GM23248 (cell line): ENCODE results near the gene PAPPA. TPM values are rescaled to one million over a fixed set of nuclear protein-coding genes. Genes with fewer than 3 reads are reported as not detected.

Source experiments
- DNase-seq: peaks from one replicate; pipeline ENCODE4 v3.0.0-alpha.2; 2015
- H2AFZ ChIP-seq: fragments of 200-600 bp; sonication (generic); 2 replicates; pipeline ENCODE4 v1.6.1; 2016; ENCODE audit warnings: antibody characterized with exemption
- H3F3A ChIP-seq: fragments of 200-600 bp; sonication (generic); 2 replicates; pipeline ENCODE4 v1.6.1; 2016; ENCODE audit warnings: mild to moderate bottlenecking, antibody characterized with exemption, mixed run types; ENCODE audit not compliant: insufficient read depth
- H3K27ac ChIP-seq: fragments of 200-600 bp; sonication (generic); 2 replicates; pipeline ENCODE4 v1.5.1; 2016; ENCODE audit warnings: mild to moderate bottlenecking
- H3K27me3 ChIP-seq: fragments of 200-600 bp; sonication (generic); replicated peaks from 2 replicates; pipeline ENCODE4 v1.6.1; 2016; ENCODE audit warnings: mild to moderate bottlenecking; ENCODE audit not compliant: insufficient read depth
- H3K36me3 ChIP-seq: fragments of 200-600 bp; sonication (generic); 2 replicates; pipeline ENCODE4 v1.6.1; 2016; ENCODE audit warnings: low read depth, mild to moderate bottlenecking
- H3K4me1 ChIP-seq: fragments of 200-600 bp; sonication (generic); 2 replicates; pipeline ENCODE4 v1.6.1; 2016; ENCODE audit warnings: mild to moderate bottlenecking; ENCODE audit not compliant: insufficient read depth
- H3K4me2 ChIP-seq: fragments of 200-600 bp; sonication (generic); one replicate; pipeline ENCODE4 v1.6.1; 2016; ENCODE audit warnings: mild to moderate bottlenecking; ENCODE audit not compliant: unreplicated experiment
- H3K4me3 ChIP-seq: fragments of 200-600 bp; sonication (generic); 2 replicates; pipeline ENCODE4 v1.5.1; 2016; ENCODE audit warnings: mild to moderate bottlenecking
- H3K79me2 ChIP-seq: fragments of 200-600 bp; sonication (generic); 2 replicates; pipeline ENCODE4 v1.6.1; 2016; ENCODE audit warnings: mild to moderate bottlenecking; ENCODE audit not compliant: insufficient read depth
- H3K9ac ChIP-seq: fragments of 200-600 bp; sonication (generic); 2 replicates; pipeline ENCODE4 v1.6.1; 2016; ENCODE audit warnings: mild to moderate bottlenecking
- H3K9me2 ChIP-seq: fragments of 200-600 bp; sonication (generic); 2 replicates; pipeline ENCODE4 v1.6.1; 2016; ENCODE audit warnings: mixed run types, mild to moderate bottlenecking, moderate library complexity; ENCODE audit not compliant: insufficient read depth
- H3K9me3 ChIP-seq: fragments of 200-600 bp; sonication (generic); one replicate; pipeline ENCODE4 v1.6.1; 2017; ENCODE audit warnings: low read depth
- H4K20me1 ChIP-seq: fragments of 200-600 bp; sonication (generic); 2 replicates; pipeline ENCODE4 v1.6.0; 2016; ENCODE audit not compliant: insufficient read depth
- EZH2 ChIP-seq: fragments of 200-600 bp; sonication (generic); IDR thresholded peaks from 2 replicates; pipeline ENCODE4 v1.6.1; 2018; ENCODE audit warnings: antibody characterized with exemption, mild to moderate bottlenecking; ENCODE audit not compliant: insufficient read depth, poor library complexity, severe bottlenecking
- EZH2phosphoT487 ChIP-seq: fragments of 200-600 bp; sonication (generic); IDR thresholded peaks from 2 replicates; pipeline ENCODE4 v1.6.1; 2018; ENCODE audit warnings: antibody characterized with exemption, moderate library complexity, mild to moderate bottlenecking, low read depth; ENCODE audit not compliant: insufficient read depth
- WGBS, 2 experiments: methylation state at CpG; one replicate each; pipeline ENCODE4 v1.1.6; 2015 to 2017; ENCODE audit warnings: low lambda C conversion rate in 2 of 2, low coverage in 1 of 2; ENCODE audit errors: missing lambda C conversion rate in 2 of 2; 5-methylcytosine and 5-hydroxymethylcytosine counted together
- in situ Hi-C: fragments of 300-500 bp; cut with MboI; formaldehyde crosslinking; loops from 2 replicates; pipeline ENCODE4 v1.15.0; 2020
- polyA plus RNA-seq: library from polyadenylated mRNA; unstranded; fragments of >200 nt; fragmentation: Nextera tagmentation; extraction: Ambion mirVana; gene quantifications from 2 replicates; pipeline ENCODE4 v1.2.1, GENCODE V29; 2016
- total RNA-seq: library from RNA; depleted of rRNA; stranded (reverse); fragments of >200 nt; shearing (Covaris generic); gene quantifications from 2 replicates; pipeline ENCODE4 v1.2.3, GENCODE V29; 2014

Gene PAPPA
- total and polyA plus RNA-seq, 2 experiments from 2014 or later, result 8.7 to 30.3 TPM

- in situ Hi-C loops, result no loop called here
- no peak for TF ChIP-seq EZH2phosphoT487
- no peak for TF ChIP-seq EZH2
- no peak for DNase-seq
- Histone ChIP-seq H3K36me3 (no peaks in the 10 kb centered on the region), H2AFZ (no peak overlapping the region), H3K79me2 (no peaks in the 10 kb centered on the region), H3K9me3 (no peaks in the 10 kb centered on the region), H3K27ac (no peak overlapping the region), H4K20me1 (no peaks in the 10 kb centered on the region), H3K9ac (no peak overlapping the region), H3K27me3 (no peaks in the 10 kb centered on the region), H3K4me2 (no peak overlapping the region), H3K9me2 (no peaks in the 10 kb centered on the region), H3K4me3 (no peak overlapping the region), H3K4me1 (no peaks in the 10 kb centered on the region), H3F3A (no peaks in the 10 kb centered on the region)
- 92 to 97% methylated on average over 3 of the region's 3 CpGs for WGBS, 2 experiments
Measured at GRCh38 chr9:116430849-116431248, 277.3 kb downstream of the PAPPA start.

DNA sequence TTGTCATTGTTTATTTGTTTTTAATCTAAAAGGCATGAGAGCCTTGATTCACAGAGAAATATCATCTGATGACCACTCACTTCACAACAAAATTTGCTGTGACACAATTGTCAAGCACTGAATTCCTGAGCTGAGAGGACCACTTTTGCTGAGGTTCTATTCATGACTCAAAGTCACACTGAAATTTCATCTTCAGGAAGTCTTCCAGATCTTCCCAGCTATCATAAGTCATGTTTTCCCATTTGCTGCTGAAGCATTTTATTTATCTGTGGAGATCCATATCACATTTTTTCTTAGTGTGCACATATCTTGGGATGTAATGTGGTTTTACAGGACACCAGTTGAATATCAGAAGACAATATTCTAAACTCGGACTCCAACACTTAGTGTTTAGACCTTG, 278.5 kb downstream of the PAPPA start:
- no peaks in the 10 kb centered on the region for H3K27me3 ChIP-seq
- H3K79me2 ChIP-seq, result no peaks in the 10 kb centered on the region
- no peaks in the 10 kb centered on the region for H3K36me3 ChIP-seq
- DNase-seq, result peak; percentile 5
- no peak overlapping the region for H3K4me2 ChIP-seq
- no peak overlapping the region for H2AFZ ChIP-seq
- no peaks in the 10 kb centered on the region for H3K9me2 ChIP-seq
- H4K20me1 ChIP-seq, result no peaks in the 10 kb centered on the region
- no peak overlapping the region for H3K4me3 ChIP-seq
- in situ Hi-C loops, result no loop called here
- 85 to 92% methylated on average over 1 of the region's 1 CpG for whole genome bisulfite sequencing, 2 experiments
- no peaks in the 10 kb centered on the region for H3K4me1 ChIP-seq
- H3K9ac ChIP-seq, result no peak overlapping the region
- no peak overlapping the region for H3K27ac ChIP-seq
- H3F3A ChIP-seq, result no peaks in the 10 kb centered on the region
- TF ChIP-seq EZH2 (no peak), EZH2phosphoT487 (no peak)
- no peaks in the 10 kb centered on the region for H3K9me3 ChIP-seq

DNA sequence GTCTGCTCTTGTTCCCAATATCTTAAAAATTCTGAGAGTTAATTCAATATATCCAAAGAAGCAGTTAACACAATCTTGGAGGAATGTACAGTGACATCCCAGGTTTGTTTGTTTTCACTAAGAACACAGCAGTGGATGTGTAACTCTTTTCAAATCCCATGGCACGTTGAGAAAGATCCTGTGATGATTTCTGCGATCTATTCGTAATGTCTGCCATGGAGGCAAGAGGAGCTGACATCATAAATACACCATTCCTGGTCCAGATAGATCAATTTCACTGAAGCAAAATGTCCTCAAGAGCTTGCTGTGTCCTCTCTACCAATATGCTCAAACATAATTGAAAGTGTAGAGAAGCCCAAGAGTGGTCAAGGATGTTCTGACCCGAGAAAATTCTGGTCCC, 280.7 kb downstream of the PAPPA start:
- WGBS, 2 experiments, result 61 to 64% methylated on average over 4 of the region's 4 CpGs
- DNase-seq, result no peak
- no peak overlapping the region for H3K9ac ChIP-seq

GRCh38 chr9:116435706-116436105, 282.1 kb downstream of the PAPPA start:
- no peak for DNase-seq
- no peaks in the 10 kb centered on the region for H3K36me3 ChIP-seq
- no peaks in the 10 kb centered on the region for H3K9me2 ChIP-seq
- H2AFZ ChIP-seq, result no peak overlapping the region
- no peaks in the 10 kb centered on the region for H3F3A ChIP-seq
- H3K27me3 ChIP-seq, result no peaks in the 10 kb centered on the region
- H3K79me2 ChIP-seq, result no peaks in the 10 kb centered on the region
- no peak overlapping the region for H3K4me2 ChIP-seq
- H3K9me3 ChIP-seq, result no peaks in the 10 kb centered on the region
- H4K20me1 ChIP-seq, result no peaks in the 10 kb centered on the region
- no peak overlapping the region for H3K27ac ChIP-seq
- H3K4me3 ChIP-seq, result no peak overlapping the region
- TF ChIP-seq EZH2 (no peak), EZH2phosphoT487 (no peak)
- H3K4me1 ChIP-seq, result peaks cover 3% of the 10 kb centered on the region; the same call in 1 of the 2 replicates
- in situ Hi-C loops, result no loop called here
- no peak overlapping the region for H3K9ac ChIP-seq
- 35 to 43% methylated on average over 4 of the region's 4 CpGs for WGBS, 2 experiments

More for the DNA sequence above, 280.7 kb downstream of the PAPPA start:
- Histone ChIP-seq H3F3A (no peaks in the 10 kb centered on the region), H3K27ac (no peak overlapping the region), H3K4me3 (no peak overlapping the region), H3K4me2 (no peak overlapping the region), H3K9me2 (no peaks in the 10 kb centered on the region), H2AFZ (no peak overlapping the region), H4K20me1 (no peaks in the 10 kb centered on the region), H3K79me2 (no peaks in the 10 kb centered on the region), H3K4me1 (no peaks in the 10 kb centered on the region), H3K27me3 (no peaks in the 10 kb centered on the region), H3K9me3 (no peaks in the 10 kb centered on the region), H3K36me3 (no peaks in the 10 kb centered on the region)
- no peak for TF ChIP-seq EZH2
- TF ChIP-seq EZH2phosphoT487, result no peak
- in situ Hi-C loops, result no loop called here

GRCh38 chr9:116436121-116436520, 282.5 kb downstream of the PAPPA start:
- Histone ChIP-seq H3K27me3 (no peaks in the 10 kb centered on the region), H3F3A (no peaks in the 10 kb centered on the region), H3K9me3 (no peaks in the 10 kb centered on the region), H3K4me2 (no peak overlapping the region), H2AFZ (no peak overlapping the region), H3K36me3 (no peaks in the 10 kb centered on the region), H3K4me3 (no peak overlapping the region), H4K20me1 (no peaks in the 10 kb centered on the region), H3K9ac (no peak overlapping the region), H3K27ac (no peak overlapping the region), H3K79me2 (no peaks in the 10 kb centered on the region), H3K9me2 (no peaks in the 10 kb centered on the region), H3K4me1 (peaks cover 3% of the 10 kb centered on the region; the same call in 1 of the 2 replicates)
- TF ChIP-seq EZH2 (no peak), EZH2phosphoT487 (no peak)
- no peak for DNase-seq
- WGBS, 2 experiments, result 95 to 100% methylated on average over 1 of the region's 1 CpG
- in situ Hi-C loops, result no loop called here
